GM23338 (cell line): ENCODE data around the gene CDK17.

Source experiments
- CTCF ChIP-seq, 2 experiments: fragments of 200-600 bp in 1 of 2; sonication (generic) in 1 of 2; conservative IDR thresholded peaks; 2 replicates each; pipeline versions ENCODE4 v1.5.1 to v1.6.1; 2016 to 2017; ENCODE audit warnings: antibody characterized with exemption in 2 of 2, low read depth in 2 of 2, mild to moderate bottlenecking in 2 of 2, moderate library complexity in 1 of 2
- ETS1 ChIP-seq: IDR thresholded peaks from 2 replicates; pipeline ENCODE4 v1.6.1; 2016; ENCODE audit warnings: antibody characterized with exemption
- EZH2 ChIP-seq: fragments of 200-600 bp; sonication (generic); IDR thresholded peaks from one replicate; pipeline ENCODE4 v1.8.0; 2017; ENCODE audit warnings: antibody characterized with exemption, mild to moderate bottlenecking, low read depth; ENCODE audit not compliant: unreplicated experiment
- EZH2phosphoT487 ChIP-seq: fragments of 200-600 bp; sonication (generic); IDR thresholded peaks from one replicate; pipeline ENCODE4 v1.8.1; 2018; ENCODE audit warnings: antibody characterized with exemption; ENCODE audit not compliant: unreplicated experiment
- JUNB ChIP-seq: IDR thresholded peaks from one replicate; pipeline ENCODE4 v1.6.1; 2016; ENCODE audit warnings: antibody characterized with exemption; ENCODE audit not compliant: unreplicated experiment
- POLR2AphosphoS5 ChIP-seq: IDR thresholded peaks from 2 replicates; pipeline ENCODE4 v1.6.1; 2016; ENCODE audit warnings: antibody characterized with exemption, low read depth
- REST ChIP-seq: IDR thresholded peaks from one replicate; pipeline ENCODE4 v1.6.1; 2018; ENCODE audit warnings: antibody characterized with exemption; ENCODE audit not compliant: unreplicated experiment
- STAT1 ChIP-seq: IDR thresholded peaks from one replicate; pipeline ENCODE4 v1.6.1; 2016; ENCODE audit warnings: antibody characterized with exemption; ENCODE audit not compliant: unreplicated experiment
- ZNF114 ChIP-seq: fragments of 250-450 bp; sonication (Bioruptor Pico); IDR thresholded peaks from 2 replicates; pipeline ENCODE4 v1.5.0; 2020; ENCODE audit warnings: mild to moderate bottlenecking, moderate library complexity
- ZNF331 ChIP-seq: fragments of 250-450 bp; sonication (Bioruptor Pico); IDR thresholded peaks from 2 replicates; pipeline ENCODE4 v1.5.0; 2020; ENCODE audit warnings: low read depth, mild to moderate bottlenecking, moderate library complexity

- TF ChIP-seq CTCF (conservative IDR thresholded peaks at IDR 0.05; ENCODE audit: low read depth in 2 of 2) (no peak), EZH2 (no peak), POLR2AphosphoS5 (no peak), STAT1 (no peak), REST (no peak), JUNB (no peak), ETS1 (no peak), EZH2phosphoT487 (no peak), ZNF331 (CRISPR knock-in tag) (no peak), ZNF114 (no peak)
Measured at GRCh38 chr12:96425321-96425720, 25.1 kb upstream of the CDK17 start.
